Activated CD4-positive, alpha-beta T cell treated with anti-CD3 and anti-CD28 coated beads, Interleukin-2, amount 50 U/mL, for 24 hours (primary cell): ENCODE data around the gene GH1.
"Not testable (repeated sequence)": the region's sequence is repeated elsewhere in the genome, so short reads cannot be mapped to it uniquely, and the experiment has no call there.

Experiments used
- DNase-seq, 2 donors: peaks; one replicate each; pipeline ENCODE4 v3.0.0-alpha.2; 2020; ENCODE audit warnings: low read depth in 1 of 2, low spot score in 1 of 2

The GH1 gene

GRCh38 chr17:63869491-63870291, 48.9 kb downstream of the GH1 start:
- DNase-seq, result not testable (repeated sequence)
